Mucosa of stomach (tissue), 1 donor: Measurements from ENCODE around the gene SCN8A.
"Not testable (repeated sequence)": the region's sequence is repeated elsewhere in the genome, so short reads cannot be mapped to it uniquely, and the experiment has no call there.

ENCODE experiments used
- H3K27me3 ChIP-seq: one replicate; pipeline ENCODE4 v1.7.0; 2013; ENCODE audit warnings: mild to moderate bottlenecking, low read length; ENCODE audit not compliant: control insufficient read depth, insufficient read depth
- H3K36me3 ChIP-seq: one replicate; pipeline ENCODE4 v1.7.0; 2013; ENCODE audit warnings: low read length; ENCODE audit not compliant: control insufficient read depth, insufficient read depth
- H3K4me1 ChIP-seq: one replicate; pipeline ENCODE4 v1.7.0; 2013; ENCODE audit warnings: mild to moderate bottlenecking, low read length; ENCODE audit not compliant: control insufficient read depth, insufficient read depth
- H3K4me3 ChIP-seq: one replicate; pipeline ENCODE4 v1.7.0; 2013; ENCODE audit warnings: low read length
- H3K9ac ChIP-seq: one replicate; pipeline ENCODE4 v1.7.0; 2013; ENCODE audit warnings: mild to moderate bottlenecking, low read length, moderate library complexity
- H3K9me3 ChIP-seq: one replicate; pipeline ENCODE4 v1.7.0; 2013; ENCODE audit warnings: mild to moderate bottlenecking, low read length, moderate library complexity; ENCODE audit not compliant: control insufficient read depth
- donor health status: Pancreatic carcinoma.

Gene SCN8A

GRCh38 chr12:51630256-51630880 lies 39.3 kb downstream of the SCN8A start:
- Histone ChIP-seq H3K4me1 (peaks cover 11% of the 10 kb centered on the region), H3K4me3 (no peak overlapping the region), H3K27me3 (no peaks in the 10 kb centered on the region), H3K9me3 (no peaks in the 10 kb centered on the region), H3K9ac (no peak overlapping the region), H3K36me3 (no peaks in the 10 kb centered on the region)

- H3K4me3 ChIP-seq: no peak overlapping the region
- H3K36me3 ChIP-seq: no peaks in the 10 kb centered on the region
- no peaks in the 10 kb centered on the region for H3K27me3 ChIP-seq
- H3K4me1 ChIP-seq: peaks cover 8% of the 10 kb centered on the region
- H3K9me3 ChIP-seq: no peaks in the 10 kb centered on the region
- no peak overlapping the region for H3K9ac ChIP-seq
Observed at GRCh38 chr12:51630986-51631385, 40.0 kb downstream of the SCN8A start.

- Histone ChIP-seq H3K4me1 (peaks cover 3% of the 10 kb centered on the region), H3K9ac (no peak overlapping the region), H3K9me3 (no peaks in the 10 kb centered on the region), H3K4me3 (no peak overlapping the region), H3K27me3 (no peaks in the 10 kb centered on the region), H3K36me3 (no peaks in the 10 kb centered on the region)
Observed at GRCh38 chr12:51631591-51631990, 40.6 kb downstream of the SCN8A start.

GRCh38 chr12:51632623-51633022 lies 41.6 kb downstream of the SCN8A start:
- H3K4me1 ChIP-seq: no peaks in the 10 kb centered on the region
- no peak overlapping the region for H3K4me3 ChIP-seq
- no peaks in the 10 kb centered on the region for H3K9me3 ChIP-seq
- H3K27me3 ChIP-seq: no peaks in the 10 kb centered on the region
- no peak overlapping the region for H3K9ac ChIP-seq
- no peaks in the 10 kb centered on the region for H3K36me3 ChIP-seq

- H3K9ac ChIP-seq: no peak overlapping the region
- H3K4me3 ChIP-seq: no peak overlapping the region
- H3K4me1 ChIP-seq: no peaks in the 10 kb centered on the region
- H3K36me3 ChIP-seq: no peaks in the 10 kb centered on the region
- no peaks in the 10 kb centered on the region for H3K27me3 ChIP-seq
- no peaks in the 10 kb centered on the region for H3K9me3 ChIP-seq
Observed at GRCh38 chr12:51635346-51635745, 44.3 kb downstream of the SCN8A start.

GRCh38 chr12:51636581-51636980 lies 45.5 kb downstream of the SCN8A start:
- Histone ChIP-seq H3K4me3 (no peak overlapping the region), H3K9me3 (no peaks in the 10 kb centered on the region), H3K4me1 (no peaks in the 10 kb centered on the region), H3K9ac (no peak overlapping the region), H3K27me3 (no peaks in the 10 kb centered on the region), H3K36me3 (no peaks in the 10 kb centered on the region)

GRCh38 chr12:51636986-51637385 lies 46.0 kb downstream of the SCN8A start:
- H3K4me1 ChIP-seq: no peaks in the 10 kb centered on the region
- H3K36me3 ChIP-seq: no peaks in the 10 kb centered on the region
- no peaks in the 10 kb centered on the region for H3K27me3 ChIP-seq
- H3K9ac ChIP-seq: no peak overlapping the region
- H3K4me3 ChIP-seq: no peak overlapping the region
- no peaks in the 10 kb centered on the region for H3K9me3 ChIP-seq

- H3K4me1 ChIP-seq: no peaks in the 10 kb centered on the region
- no peak overlapping the region for H3K4me3 ChIP-seq
- H3K9me3 ChIP-seq: no peaks in the 10 kb centered on the region
- H3K27me3 ChIP-seq: no peaks in the 10 kb centered on the region
- no peak overlapping the region for H3K9ac ChIP-seq
- H3K36me3 ChIP-seq: no peaks in the 10 kb centered on the region
Observed at GRCh38 chr12:51639361-51639760, 48.3 kb downstream of the SCN8A start.

GRCh38 chr12:51642286-51642685 lies 51.3 kb downstream of the SCN8A start:
- Histone ChIP-seq H3K36me3 (no peaks in the 10 kb centered on the region), H3K4me1 (no peaks in the 10 kb centered on the region), H3K9ac (no peak overlapping the region), H3K4me3 (no peak overlapping the region), H3K27me3 (no peaks in the 10 kb centered on the region), H3K9me3 (no peaks in the 10 kb centered on the region)

- Histone ChIP-seq H3K4me1 (no peaks in the 10 kb centered on the region), H3K9ac (no peak overlapping the region), H3K27me3 (no peaks in the 10 kb centered on the region), H3K36me3 (no peaks in the 10 kb centered on the region), H3K9me3 (no peaks in the 10 kb centered on the region), H3K4me3 (no peak overlapping the region)
Observed at GRCh38 chr12:51643951-51644350, 52.9 kb downstream of the SCN8A start.

GRCh38 chr12:51644691-51645090 lies 53.7 kb downstream of the SCN8A start:
- not testable (repeated sequence) for H3K36me3 ChIP-seq, H3K4me1 ChIP-seq, H3K9ac ChIP-seq, H3K4me3 ChIP-seq, H3K9me3 ChIP-seq, H3K27me3 ChIP-seq

- H3K9ac ChIP-seq: no peak overlapping the region
- no peaks in the 10 kb centered on the region for H3K36me3 ChIP-seq
- no peaks in the 10 kb centered on the region for H3K4me1 ChIP-seq
- no peaks in the 10 kb centered on the region for H3K9me3 ChIP-seq
- H3K27me3 ChIP-seq: no peaks in the 10 kb centered on the region
- no peak overlapping the region for H3K4me3 ChIP-seq
Observed at GRCh38 chr12:51645961-51646360, 54.9 kb downstream of the SCN8A start.

GRCh38 chr12:51647647-51648046 lies 56.6 kb downstream of the SCN8A start:
- Histone ChIP-seq H3K36me3 (no peaks in the 10 kb centered on the region), H3K4me1 (no peaks in the 10 kb centered on the region), H3K9ac (no peak overlapping the region), H3K4me3 (no peak overlapping the region), H3K27me3 (no peaks in the 10 kb centered on the region), H3K9me3 (no peaks in the 10 kb centered on the region)
